ENCODE measurements around the gene FAM120A. TPM values are rescaled to one million over a fixed set of nuclear protein-coding genes. Genes with fewer than 3 reads are reported as not detected.

Gene FAM120A
- total and polyA plus RNA-seq, 2 donors (not counting 1 experiment from before 2014, with no cell fraction given), result 85.8 to 136 TPM

- Histone ChIP-seq H3K27ac (ENCODE audit: insufficient read depth, low read length) (no peak overlapping the region), H3K79me2 (ENCODE audit: control insufficient read depth, insufficient read depth, low read length) (peaks cover 51% of the 10 kb centered on the region), H3K27me3 (ENCODE audit: control insufficient read depth, insufficient read depth, low read length) (no peaks in the 10 kb centered on the region), H3K9ac (ENCODE audit: insufficient read depth, low read length) (no peak overlapping the region), H3K36me3 (ENCODE audit: control insufficient read depth, insufficient read depth, low read length) (no peaks in the 10 kb centered on the region), H3K4me1 (ENCODE audit: control insufficient read depth, extremely low read depth, insufficient read depth, low read length) (peaks cover 9% of the 10 kb centered on the region), H2AFZ (ENCODE audit: low read length) (no peak overlapping the region), H3K4me3 (replicated peaks in 1 of 4; ENCODE audit: control extremely low read depth in 1 of 4, insufficient read depth in 1 of 4, low read depth in 3 of 4, low read length in 4 of 4) (no peak overlapping the region), H4K20me1 (ENCODE audit: control insufficient read depth, extremely low read depth, insufficient read depth, low read length) (no peaks in the 10 kb centered on the region), H3K4me2 (ENCODE audit: extremely low read depth, insufficient read depth, low read length) (no peak overlapping the region), H3K9me3 (ENCODE audit: control insufficient read depth, insufficient read depth, low read depth, low read length) (no peaks in the 10 kb centered on the region)
- DNase-seq (ENCODE audit: low read depth in 2 of 2), result peak in 1 of 2 donors; percentile 32
- no peak for TF ChIP-seq EZH2 (IDR thresholded peaks at IDR 0.05; ENCODE audit: low read length, missing control alignments)
- no peak for TF ChIP-seq CTCF (conservative IDR thresholded peaks at IDR 0.05 in 1 of 2, IDR thresholded peaks at IDR 0.05 in 1 of 2; ENCODE audit: low read depth in 1 of 2, low read length in 2 of 2)
These were observed 137.4 kb downstream of the FAM120A start for GRCh38 chr9:93588641-93589609.

GRCh38 chr9:93589688-93590087, 138.2 kb downstream of the FAM120A start:
- no peaks in the 10 kb centered on the region for H3K27me3 ChIP-seq (ENCODE audit: control insufficient read depth, insufficient read depth, low read length)
- peaks cover 9% of the 10 kb centered on the region for H3K4me1 ChIP-seq (ENCODE audit: control insufficient read depth, extremely low read depth, insufficient read depth, low read length)
- no peaks in the 10 kb centered on the region for H3K36me3 ChIP-seq (ENCODE audit: control insufficient read depth, insufficient read depth, low read length)
- H2AFZ ChIP-seq (ENCODE audit: low read length), result no peak overlapping the region
- no peak overlapping the region for H3K27ac ChIP-seq (ENCODE audit: insufficient read depth, low read length)
- no peak overlapping the region for H3K4me2 ChIP-seq (ENCODE audit: extremely low read depth, insufficient read depth, low read length)
- H3K9ac ChIP-seq (ENCODE audit: insufficient read depth, low read length), result no peak overlapping the region
- peak; percentile 20 to 29 for DNase-seq (ENCODE audit: low read depth in 2 of 2)
- H3K9me3 ChIP-seq (ENCODE audit: control insufficient read depth, insufficient read depth, low read depth, low read length), result no peaks in the 10 kb centered on the region
- TF ChIP-seq CTCF (conservative IDR thresholded peaks at IDR 0.05 in 1 of 2, IDR thresholded peaks at IDR 0.05 in 1 of 2; ENCODE audit: low read depth in 1 of 2, low read length in 2 of 2), result no peak
- TF ChIP-seq EZH2 (IDR thresholded peaks at IDR 0.05; ENCODE audit: low read length, missing control alignments), result no peak
- no peak overlapping the region for H3K4me3 ChIP-seq (replicated peaks in 1 of 4; ENCODE audit: control extremely low read depth in 1 of 4, insufficient read depth in 1 of 4, low read depth in 3 of 4, low read length in 4 of 4)
- no peaks in the 10 kb centered on the region for H4K20me1 ChIP-seq (ENCODE audit: control insufficient read depth, extremely low read depth, insufficient read depth, low read length)
- H3K79me2 ChIP-seq (ENCODE audit: control insufficient read depth, insufficient read depth, low read length), result peaks cover 54% of the 10 kb centered on the region

- Histone ChIP-seq H3K79me2 (ENCODE audit: control insufficient read depth, insufficient read depth, low read length) (peaks cover 47% of the 10 kb centered on the region), H3K4me3 (replicated peaks in 1 of 4; ENCODE audit: control extremely low read depth in 1 of 4, insufficient read depth in 1 of 4, low read depth in 3 of 4, low read length in 4 of 4) (no peak overlapping the region), H2AFZ (ENCODE audit: low read length) (no peak overlapping the region), H3K4me1 (ENCODE audit: control insufficient read depth, extremely low read depth, insufficient read depth, low read length) (peaks cover 9% of the 10 kb centered on the region), H3K36me3 (ENCODE audit: control insufficient read depth, insufficient read depth, low read length) (no peaks in the 10 kb centered on the region), H3K9me3 (ENCODE audit: control insufficient read depth, insufficient read depth, low read depth, low read length) (no peaks in the 10 kb centered on the region), H3K4me2 (ENCODE audit: extremely low read depth, insufficient read depth, low read length) (no peak overlapping the region), H4K20me1 (ENCODE audit: control insufficient read depth, extremely low read depth, insufficient read depth, low read length) (no peaks in the 10 kb centered on the region), H3K27me3 (ENCODE audit: control insufficient read depth, insufficient read depth, low read length) (no peaks in the 10 kb centered on the region), H3K27ac (ENCODE audit: insufficient read depth, low read length) (no peak overlapping the region), H3K9ac (ENCODE audit: insufficient read depth, low read length) (no peak overlapping the region)
- DNase-seq (ENCODE audit: low read depth in 2 of 2), result no peak
- TF ChIP-seq CTCF (conservative IDR thresholded peaks at IDR 0.05 in 1 of 2, IDR thresholded peaks at IDR 0.05 in 1 of 2; ENCODE audit: low read depth in 1 of 2, low read length in 2 of 2) (no peak), EZH2 (IDR thresholded peaks at IDR 0.05; ENCODE audit: low read length, missing control alignments) (no peak)
These were observed 139.2 kb downstream of the FAM120A start for GRCh38 chr9:93590609-93591234.

Measured in fibroblast of lung (primary cell).